Activated CD8-positive, alpha-beta memory T cell treated with anti-CD3 and anti-CD28 coated beads, Interleukin-2, amount 50 U/mL, for 4 hours (primary cell): ENCODE measurements around the gene HOXA6.

Experiments used
- DNase-seq: peaks from one replicate; pipeline ENCODE4 v3.0.0-alpha.2; 2020

Gene HOXA6

GRCh38 chr7:27107391-27108381 is 39.9 kb downstream of the HOXA6 start:
- DNase-seq, result no peak

GRCh38 chr7:27106901-27107240 is 40.7 kb downstream of the HOXA6 start:
- DNase-seq, result no peak

GRCh38 chr7:27106181-27106900 is 41.2 kb downstream of the HOXA6 start:
- DNase-seq, result no peak

GRCh38 chr7:27105301-27106031 is 42.1 kb downstream of the HOXA6 start:
- DNase-seq, result no peak

GRCh38 chr7:27104341-27105058 is 43.1 kb downstream of the HOXA6 start:
- no peak for DNase-seq

- DNase-seq, result no peak
Measured at GRCh38 chr7:27103489-27104226, 43.9 kb downstream of the HOXA6 start.

GRCh38 chr7:27102581-27103442 is 44.8 kb downstream of the HOXA6 start, which contains the start of gene HOXA2:
HOXA2 (minus strand) TSS chr7:27102683; CDS start chr7:27102500, 183 bp downstream.
- no peak for DNase-seq

- no peak for DNase-seq
Measured at GRCh38 chr7:27101957-27102580, 45.5 kb downstream of the HOXA6 start.

GRCh38 chr7:27101171-27101956 is 46.2 kb downstream of the HOXA6 start:
- DNase-seq, result no peak

- no peak for DNase-seq
Measured at GRCh38 chr7:27100694-27101170, 46.8 kb downstream of the HOXA6 start.

- DNase-seq, result no peak
Measured at GRCh38 chr7:27099453-27100370, 47.9 kb downstream of the HOXA6 start.

- no peak for DNase-seq
Measured at GRCh38 chr7:27098578-27099451, 48.8 kb downstream of the HOXA6 start.

- DNase-seq, result no peak
Measured at GRCh38 chr7:27097686-27098577, 49.6 kb downstream of the HOXA6 start.

GRCh38 chr7:27096768-27097514 is 50.6 kb downstream of the HOXA6 start:
- no peak for DNase-seq
